ENCODE measurements around the gene WDR62. TPM values are rescaled to one million over a fixed set of nuclear protein-coding genes. Genes with fewer than 3 reads are reported as not detected.

WDR62 gene
- total RNA-seq, 2 experiments from 2014 or later: 13.6 to 14.3 TPM

- no peak for ATAC-seq
- Mint-ChIP-seq H3K4me1 (no peaks in the 10 kb centered on the region), H3K9me3 (ENCODE audit: low read depth) (no peaks in the 10 kb centered on the region), H3K4me3 (no peak overlapping the region), H3K36me3 (ENCODE audit: low read depth) (peaks cover 9% of the 10 kb centered on the region), H3K27me3 (no peaks in the 10 kb centered on the region), H3K27ac (no peak overlapping the region)
- ChIA-PET CTCF (no interaction called here), POLR2A (no interaction called here)
- intact Hi-C loops (cut with DNase I, micrococcal nuclease): no loop called here
- DNase-seq: no peak
Observed at GRCh38 chr19:36043952-36044351, 10.7 kb upstream of the WDR62 start.

- ChIA-PET POLR2A (no interaction called here), CTCF (no interaction called here)
- ATAC-seq (no peak), DNase-seq (no peak)
- Mint-ChIP-seq H3K9me3 (ENCODE audit: low read depth) (no peaks in the 10 kb centered on the region), H3K27me3 (no peaks in the 10 kb centered on the region), H3K27ac (no peak overlapping the region), H3K36me3 (ENCODE audit: low read depth) (peaks cover 4% of the 10 kb centered on the region), H3K4me1 (no peaks in the 10 kb centered on the region), H3K4me3 (no peak overlapping the region)
- intact Hi-C loops (cut with DNase I, micrococcal nuclease): no loop called here
Observed at GRCh38 chr19:36046443-36047050, 8.2 kb upstream of the WDR62 start.

GRCh38 chr19:36047835-36048234 is 6.9 kb upstream of the WDR62 start:
- H3K27ac Mint-ChIP-seq: no peak overlapping the region
- ChIA-PET POLR2A (no interaction called here), CTCF (interaction anchor here (0.6 kb wide), 1 partner anchor 257 kb away, joined by 3 read pairs; no protein-coding TSS in a partner anchor)
- H3K36me3 Mint-ChIP-seq (ENCODE audit: low read depth): peaks cover 4% of the 10 kb centered on the region
- H3K27me3 Mint-ChIP-seq: no peaks in the 10 kb centered on the region
- ATAC-seq: no peak
- H3K4me1 Mint-ChIP-seq: no peaks in the 10 kb centered on the region
- no peak for DNase-seq
- no peak overlapping the region for H3K4me3 Mint-ChIP-seq
- H3K9me3 Mint-ChIP-seq (ENCODE audit: low read depth): no peaks in the 10 kb centered on the region
- intact Hi-C loops (cut with DNase I, micrococcal nuclease): no loop called here

DNA sequence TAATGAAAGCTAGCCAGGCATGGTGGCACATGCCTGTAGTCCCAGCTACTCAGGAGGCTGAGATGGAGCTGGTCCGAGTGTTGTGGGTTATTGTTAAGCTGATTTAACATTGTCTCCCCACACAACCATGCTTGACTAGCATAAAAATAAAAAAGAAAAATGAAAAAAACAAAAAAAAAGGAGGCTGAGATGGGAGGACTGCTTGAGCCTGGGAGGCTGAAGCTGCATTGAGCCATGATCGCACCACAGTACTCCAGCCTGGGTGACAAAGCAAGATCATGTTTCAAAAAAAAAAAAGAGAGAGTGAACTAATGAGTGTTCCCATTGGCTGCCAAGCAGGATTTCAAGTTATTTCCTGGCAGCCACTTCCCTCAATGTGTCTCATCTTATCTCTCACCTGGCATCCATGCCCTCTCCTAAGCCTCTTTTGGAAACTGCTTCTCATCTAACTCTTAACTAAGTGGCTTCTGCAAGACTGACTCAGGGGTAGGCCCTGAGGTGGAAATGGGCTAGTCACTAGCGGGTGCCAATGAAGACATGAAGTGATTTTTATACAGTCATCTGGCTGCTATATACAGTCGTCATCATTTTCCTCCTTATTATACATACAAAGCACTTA is 5.5 kb upstream of the WDR62 start:
- Mint-ChIP-seq H3K27ac (no peak overlapping the region), H3K4me1 (peaks cover 4% of the 10 kb centered on the region), H3K36me3 (ENCODE audit: low read depth) (peaks cover 4% of the 10 kb centered on the region), H3K9me3 (ENCODE audit: low read depth) (no peaks in the 10 kb centered on the region), H3K4me3 (no peak overlapping the region), H3K27me3 (no peaks in the 10 kb centered on the region)
- ATAC-seq: no peak
- no peak for DNase-seq
- intact Hi-C loops (cut with DNase I, micrococcal nuclease): no loop called here
- ChIA-PET POLR2A (no interaction called here), CTCF (no interaction called here)

DNA sequence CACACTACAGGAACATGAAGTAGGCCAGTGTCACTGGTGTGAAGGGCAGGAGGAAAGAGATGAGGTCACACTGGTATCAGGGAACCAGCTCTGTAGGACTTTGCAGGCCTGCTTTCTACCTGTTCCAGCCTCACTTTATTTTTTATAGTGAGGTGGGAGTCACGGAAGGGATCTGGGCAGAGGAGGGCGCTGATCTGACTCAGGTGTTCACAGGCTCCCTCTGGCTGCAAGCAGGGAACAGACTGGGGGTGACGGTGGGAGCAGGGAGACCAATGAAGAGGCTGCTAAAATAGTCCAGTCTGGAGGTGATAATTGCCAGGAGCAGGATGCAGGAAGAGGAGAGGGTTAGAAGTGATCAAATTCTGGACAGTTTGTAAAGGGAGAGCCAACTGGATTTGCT is 3.5 kb upstream of the WDR62 start:
- peak; percentile 16 for DNase-seq
- no peak for ATAC-seq
- Mint-ChIP-seq H3K36me3 (ENCODE audit: low read depth) (no peaks in the 10 kb centered on the region), H3K27ac (no peak overlapping the region), H3K27me3 (no peaks in the 10 kb centered on the region), H3K9me3 (ENCODE audit: low read depth) (no peaks in the 10 kb centered on the region), H3K4me1 (peaks cover 12% of the 10 kb centered on the region), H3K4me3 (no peak overlapping the region)
- ChIA-PET CTCF (no interaction called here), POLR2A (no interaction called here)
- intact Hi-C loops (cut with DNase I, micrococcal nuclease): loop anchor here (5.0 kb wide), 2 partner anchors 54 to 326 kb away; partner anchors contain the start of genes SDHAF1 (in 1 of the 2) and ZFP14 (in 1 of the 2)

DNA sequence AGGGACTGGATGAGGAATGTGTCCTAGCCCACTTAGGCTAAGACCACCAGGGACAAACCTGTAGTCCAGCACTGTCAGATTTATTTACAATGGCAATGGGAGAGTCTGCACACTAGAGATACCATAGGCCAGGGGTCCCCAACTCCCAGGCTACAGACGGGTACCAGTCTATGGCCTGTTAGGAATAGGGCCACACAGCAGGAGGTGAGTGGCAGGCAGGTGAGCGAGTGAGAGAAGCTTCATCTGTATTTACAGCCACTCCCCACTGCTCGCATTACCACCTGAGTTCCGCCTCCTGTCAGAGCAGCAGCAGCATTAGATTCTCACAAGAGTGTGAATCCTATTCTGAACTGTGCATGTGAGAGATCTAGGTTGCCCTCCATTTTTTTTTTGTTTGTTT is 3.1 kb upstream of the WDR62 start:
- H3K4me1 Mint-ChIP-seq: peaks cover 14% of the 10 kb centered on the region
- DNase-seq (no peak), ATAC-seq (no peak)
- H3K9me3 Mint-ChIP-seq (ENCODE audit: low read depth): no peaks in the 10 kb centered on the region
- H3K27me3 Mint-ChIP-seq: no peaks in the 10 kb centered on the region
- intact Hi-C loops (cut with DNase I, micrococcal nuclease): loop anchor here (5.0 kb wide), 2 partner anchors 54 to 326 kb away; partner anchors contain the start of genes SDHAF1 (in 1 of the 2) and ZFP14 (in 1 of the 2)
- ChIA-PET POLR2A (no interaction called here), CTCF (no interaction called here)
- no peaks in the 10 kb centered on the region for H3K36me3 Mint-ChIP-seq (ENCODE audit: low read depth)
- no peak overlapping the region for H3K27ac Mint-ChIP-seq
- no peak overlapping the region for H3K4me3 Mint-ChIP-seq

GRCh38 chr19:36054119-36054732 is 471 bp upstream of the WDR62 start, which contains the start of gene THAP8:
TSS of gene THAP8 (minus strand) at chr19:36054285. CDS start at chr19:36054217, 68 bp downstream.
- Mint-ChIP-seq H3K27ac (peak within 1 kb of the TSS; percentile 97), H3K36me3 (ENCODE audit: low read depth) (no peaks in the 10 kb centered on the region), H3K9me3 (ENCODE audit: low read depth) (no peaks in the 10 kb centered on the region), H3K4me3 (peak within 1 kb of the TSS; percentile 92), H3K4me1 (peaks cover 14% of the 10 kb centered on the region), H3K27me3 (no peaks in the 10 kb centered on the region)
- ATAC-seq: peak; percentile 91
- DNase-seq: peak; percentile 100
- CTCF ChIA-PET: interaction anchor here (0.6 to 1.3 kb wide), 6 partner anchors 27 to 307 kb away, joined by 3 to 5 read pairs (median 3); partner anchors contain the start of genes ALKBH6 and TBCB
- intact Hi-C loops (cut with DNase I, micrococcal nuclease): loop anchor here (1.0 to 5.0 kb wide), 25 partner anchors 39 to 474 kb away; partner anchors contain the start of genes ALKBH6 (in 2 of the 2), SDHAF1 (in 2 of the 2), TBCB (in 2 of the 2) and ARHGAP33 (in 1 of the 2)
- POLR2A ChIA-PET: interaction anchor here (1.0 to 1.2 kb wide), 2 partner anchors 61 to 160 kb away, joined by 3 to 5 read pairs; partner anchors contain the start of genes POLR2I, TBCB, ZNF146 and ZNF565

- Mint-ChIP-seq H3K4me1 (peaks cover 13% of the 10 kb centered on the region), H3K27me3 (no peaks in the 10 kb centered on the region), H3K36me3 (ENCODE audit: low read depth) (peaks cover 10% of the 10 kb centered on the region), H3K9me3 (ENCODE audit: low read depth) (no peaks in the 10 kb centered on the region), H3K4me3 (no peak overlapping the region), H3K27ac (no peak overlapping the region)
- POLR2A ChIA-PET: no interaction called here
- DNase-seq (no peak), ATAC-seq (no peak)
- intact Hi-C loops (cut with DNase I, micrococcal nuclease): no loop called here
- CTCF ChIA-PET: interaction anchor here (0.7 to 1.2 kb wide), 3 partner anchors 24 to 455 kb away, joined by 3 to 5 read pairs (median 3); no protein-coding TSS in a partner anchor
Observed at GRCh38 chr19:36058481-36059179, 3.9 kb downstream of the WDR62 start.

DNA sequence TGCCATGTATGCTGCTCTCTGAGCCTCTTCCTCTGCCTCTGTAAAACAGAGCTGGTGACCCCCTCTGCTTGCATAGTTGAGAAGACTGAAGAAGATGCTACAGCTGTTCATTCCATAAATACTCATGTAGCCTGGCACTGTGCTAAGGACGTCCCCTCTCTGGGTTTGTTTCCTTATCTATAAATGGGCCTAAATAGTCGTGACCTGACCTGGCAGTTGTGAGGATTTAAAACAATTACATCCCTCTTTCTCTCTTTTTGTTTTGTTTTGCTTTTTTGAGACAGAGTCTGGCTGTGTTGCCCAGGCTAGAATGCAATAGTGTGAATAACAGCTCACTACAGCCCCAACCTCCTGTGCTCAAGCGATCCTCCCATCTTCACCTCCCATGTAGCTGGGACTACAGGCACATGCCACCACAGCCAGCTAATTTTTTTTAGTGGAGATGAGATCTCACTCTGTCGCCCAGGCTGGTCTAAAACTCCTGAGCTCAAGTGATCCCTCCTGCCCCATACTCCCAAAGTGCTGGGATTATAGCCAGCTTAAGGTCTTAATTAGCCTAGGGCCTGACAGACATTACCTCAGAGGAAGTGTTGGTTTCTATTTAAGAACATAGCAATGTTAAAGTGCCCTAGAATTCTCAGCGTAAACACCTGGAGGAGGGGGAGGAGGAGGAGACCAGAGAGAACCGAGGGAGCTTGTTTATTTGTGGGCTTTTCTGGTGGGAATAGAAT is 4.6 kb downstream of the WDR62 start:
- peaks cover 10% of the 10 kb centered on the region for H3K4me1 Mint-ChIP-seq
- no peak overlapping the region for H3K4me3 Mint-ChIP-seq
- no peak overlapping the region for H3K27ac Mint-ChIP-seq
- H3K9me3 Mint-ChIP-seq (ENCODE audit: low read depth): no peaks in the 10 kb centered on the region
- DNase-seq: no peak
- H3K27me3 Mint-ChIP-seq: no peaks in the 10 kb centered on the region
- ATAC-seq: no peak
- CTCF ChIA-PET: interaction anchor here (0.6 to 1.2 kb wide), 5 partner anchors 23 to 365 kb away, joined by 3 to 5 read pairs (median 3); no protein-coding TSS in a partner anchor
- H3K36me3 Mint-ChIP-seq (ENCODE audit: low read depth): peaks cover 10% of the 10 kb centered on the region
- POLR2A ChIA-PET: interaction anchor here (0.6 kb wide), 1 partner anchor 24 kb away, joined by 3 read pairs; no protein-coding TSS in a partner anchor
- intact Hi-C loops (cut with DNase I, micrococcal nuclease): no loop called here

- intact Hi-C loops (cut with DNase I, micrococcal nuclease): loop anchor here in 1 of 2 experiments (5.0 kb wide), 1 partner anchor 112 kb away; no protein-coding TSS in a partner anchor
- peak; percentile 54 for DNase-seq
- Mint-ChIP-seq H3K36me3 (ENCODE audit: low read depth) (peaks cover 10% of the 10 kb centered on the region), H3K27ac (no peak overlapping the region), H3K27me3 (no peaks in the 10 kb centered on the region), H3K9me3 (ENCODE audit: low read depth) (no peaks in the 10 kb centered on the region), H3K4me3 (no peak overlapping the region), H3K4me1 (peaks cover 7% of the 10 kb centered on the region)
- ATAC-seq: peak; percentile 53
- CTCF ChIA-PET: interaction anchor here (0.8 to 0.9 kb wide), 2 partner anchors 15 to 54 kb away, joined by 3 to 4 read pairs; partner anchors contain the start of gene POLR2I
- POLR2A ChIA-PET: no interaction called here
Observed at GRCh38 chr19:36060430-36060829, 5.7 kb downstream of the WDR62 start.
